Measurements from ENCODE around the gene HLF. TPM values are rescaled to one million over a fixed set of nuclear protein-coding genes. Genes with fewer than 3 reads are reported as not detected.

HLF gene
- total RNA-seq, 1 experiment from 2014 or later = 3.2 TPM

- H3K4me1 ChIP-seq (ENCODE audit: insufficient read depth, low read length, poor library complexity, severe bottlenecking) = peaks cover 4% of the 10 kb centered on the region
- no peaks in the 10 kb centered on the region for H3K36me3 ChIP-seq (ENCODE audit: insufficient read depth, low read length, poor library complexity, severe bottlenecking)
- no peak overlapping the region for H3K4me3 ChIP-seq (ENCODE audit: low read depth, low read length, poor library complexity, severe bottlenecking)
- TF ChIP-seq EZH2 (IDR thresholded peaks at IDR 0.05; ENCODE audit: borderline replicate concordance, low read depth, low read length, poor library complexity, severe bottlenecking) (no peak), CTCF (conservative IDR thresholded peaks at IDR 0.05; ENCODE audit: low read depth, low read length) (no peak)
- no TSS peak for BruUV-seq (replicated peaks)
- DNase-seq (ENCODE audit: low spot score) = no peak
- CTCF ChIA-PET = no interaction called here
- intact Hi-C loops (cut with micrococcal nuclease; ENCODE audit: unreplicated experiment) = no loop called here
- no peaks in the 10 kb centered on the region for H3K9me3 ChIP-seq (ENCODE audit: low read depth, low read length, poor library complexity, severe bottlenecking)
- POLR2A ChIA-PET (ENCODE audit: low non-redundant PET) = no interaction called here
- H3K27ac ChIP-seq (ENCODE audit: low read depth, low read length, poor library complexity, severe bottlenecking) = no peak overlapping the region
- H3K27me3 ChIP-seq (replicated peaks; ENCODE audit: insufficient read depth, low read depth, low read length, poor library complexity) = no peaks in the 10 kb centered on the region
Observed at GRCh38 chr17:55321427-55322060, 56.8 kb downstream of the HLF start.

- CTCF ChIA-PET = no interaction called here
- H3K27me3 ChIP-seq (replicated peaks; ENCODE audit: insufficient read depth, low read depth, low read length, poor library complexity) = no peaks in the 10 kb centered on the region
- intact Hi-C loops (cut with micrococcal nuclease; ENCODE audit: unreplicated experiment) = no loop called here
- TF ChIP-seq CTCF (conservative IDR thresholded peaks at IDR 0.05; ENCODE audit: low read depth, low read length) = no peak
- no peak for TF ChIP-seq EZH2 (IDR thresholded peaks at IDR 0.05; ENCODE audit: borderline replicate concordance, low read depth, low read length, poor library complexity, severe bottlenecking)
- no peaks in the 10 kb centered on the region for H3K36me3 ChIP-seq (ENCODE audit: insufficient read depth, low read length, poor library complexity, severe bottlenecking)
- POLR2A ChIA-PET (ENCODE audit: low non-redundant PET) = no interaction called here
- H3K4me3 ChIP-seq (ENCODE audit: low read depth, low read length, poor library complexity, severe bottlenecking) = no peak overlapping the region
- no peaks in the 10 kb centered on the region for H3K9me3 ChIP-seq (ENCODE audit: low read depth, low read length, poor library complexity, severe bottlenecking)
- no TSS peak for BruUV-seq (replicated peaks)
- H3K27ac ChIP-seq (ENCODE audit: low read depth, low read length, poor library complexity, severe bottlenecking) = no peak overlapping the region
- peaks cover 4% of the 10 kb centered on the region for H3K4me1 ChIP-seq (ENCODE audit: insufficient read depth, low read length, poor library complexity, severe bottlenecking)
- no peak for DNase-seq (ENCODE audit: low spot score)
Observed at GRCh38 chr17:55322453-55322985, 57.8 kb downstream of the HLF start.

DNA sequence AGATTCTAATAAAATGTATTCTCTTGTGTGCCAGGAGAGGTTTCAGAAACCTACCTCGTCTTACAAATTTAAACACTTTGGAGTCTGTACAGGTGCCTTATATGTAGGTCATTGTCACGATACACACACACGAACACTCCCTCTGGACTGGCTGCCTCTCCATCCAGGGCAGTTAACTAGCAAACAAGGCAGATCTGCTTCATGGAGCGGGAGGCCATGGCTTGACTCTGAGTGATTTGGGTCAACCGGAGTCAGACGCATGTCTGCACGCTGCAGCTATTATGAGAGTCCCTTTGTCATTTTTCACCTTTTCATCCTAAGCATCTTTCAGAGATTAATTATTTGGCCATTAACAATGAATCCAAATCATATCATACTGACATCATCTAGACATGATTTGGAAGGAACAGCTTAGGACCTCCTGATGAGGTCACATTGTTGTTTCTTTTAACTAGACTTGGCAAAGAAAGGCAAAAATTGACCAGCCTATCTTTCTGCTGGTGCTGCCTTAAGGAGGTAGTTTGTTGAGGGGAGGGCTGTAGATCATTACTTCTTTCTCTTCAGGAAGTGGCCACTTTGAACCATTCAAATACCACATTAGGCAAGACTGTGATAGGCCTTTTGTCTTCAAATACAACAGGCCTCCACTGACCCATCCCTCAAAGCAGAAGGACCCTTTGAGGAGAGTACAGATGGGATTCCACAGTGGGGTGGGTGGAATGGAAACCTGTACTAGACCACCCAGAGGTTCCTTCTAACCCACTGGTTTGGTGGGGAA lies 58.9 kb downstream of the HLF start:
- CTCF ChIA-PET = no interaction called here
- Histone ChIP-seq H3K27me3 (replicated peaks; ENCODE audit: insufficient read depth, low read depth, low read length, poor library complexity) (no peaks in the 10 kb centered on the region), H3K27ac (ENCODE audit: low read depth, low read length, poor library complexity, severe bottlenecking) (no peak overlapping the region), H3K9me3 (ENCODE audit: low read depth, low read length, poor library complexity, severe bottlenecking) (no peaks in the 10 kb centered on the region), H3K36me3 (ENCODE audit: insufficient read depth, low read length, poor library complexity, severe bottlenecking) (no peaks in the 10 kb centered on the region), H3K4me3 (ENCODE audit: low read depth, low read length, poor library complexity, severe bottlenecking) (no peak overlapping the region), H3K4me1 (ENCODE audit: insufficient read depth, low read length, poor library complexity, severe bottlenecking) (peaks cover 4% of the 10 kb centered on the region)
- intact Hi-C loops (cut with micrococcal nuclease; ENCODE audit: unreplicated experiment) = no loop called here
- POLR2A ChIA-PET (ENCODE audit: low non-redundant PET) = interaction anchor here (0.6 kb wide), 1 partner anchor 331 kb away, joined by 6 read pairs; no protein-coding TSS in a partner anchor
- TF ChIP-seq EZH2 (IDR thresholded peaks at IDR 0.05; ENCODE audit: borderline replicate concordance, low read depth, low read length, poor library complexity, severe bottlenecking) (no peak), CTCF (conservative IDR thresholded peaks at IDR 0.05; ENCODE audit: low read depth, low read length) (no peak)
- no peak for DNase-seq (ENCODE audit: low spot score)
- BruUV-seq (replicated peaks) = no TSS peak

All from A673 (cell line).